Astrocyte of the spinal cord (primary cell): ENCODE results near the gene GCKR.
"Not testable (repeated sequence)": the region's sequence is repeated elsewhere in the genome, so short reads cannot be mapped to it uniquely, and the experiment has no call there.

Experiments used
- DNase-seq: peaks from one replicate; pipeline ENCODE4 v3.0.0; 2011; ENCODE audit warnings: low read depth, low spot score
- H3K4me3 ChIP-seq: 2 replicates; pipeline ENCODE4 v1.5.1; 2011; ENCODE audit warnings: low read depth, mild to moderate bottlenecking, low read length, moderate library complexity
- in situ Hi-C: cut with HindIII; loops from 2 replicates; pipeline ENCODE4 v1.10.0; 2017; ENCODE audit warnings: low sequenced_read_pairs
- TF ChIP-seq, protein P1 (sequence below): IDR thresholded peaks from 2 replicates; pipeline ENCODE4 v1.5.1; 2012; ENCODE audit warnings: low read depth, mild to moderate bottlenecking, low read length, inconsistent platforms

The GCKR gene

DNA sequence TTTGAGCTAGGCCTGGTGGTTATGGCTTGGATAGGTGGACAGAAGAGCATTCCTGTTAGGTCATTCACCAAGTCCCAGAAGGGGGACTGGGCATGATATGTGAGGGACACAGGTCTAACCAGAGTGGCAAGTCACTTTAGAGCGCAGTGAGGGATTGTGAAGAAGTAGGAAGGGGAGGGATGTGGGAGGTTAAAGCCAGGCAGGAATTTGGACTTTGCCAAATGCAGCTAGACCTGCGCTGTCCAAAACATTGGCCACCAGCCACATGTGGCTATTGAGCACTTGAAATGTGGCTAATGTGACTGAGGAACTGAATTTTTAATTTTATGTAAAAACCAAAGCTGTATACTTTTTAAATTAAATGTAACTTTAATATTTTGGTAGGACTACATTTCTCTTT is 23.7 kb downstream of the GCKR start:
- TF ChIP-seq, protein P1, sequence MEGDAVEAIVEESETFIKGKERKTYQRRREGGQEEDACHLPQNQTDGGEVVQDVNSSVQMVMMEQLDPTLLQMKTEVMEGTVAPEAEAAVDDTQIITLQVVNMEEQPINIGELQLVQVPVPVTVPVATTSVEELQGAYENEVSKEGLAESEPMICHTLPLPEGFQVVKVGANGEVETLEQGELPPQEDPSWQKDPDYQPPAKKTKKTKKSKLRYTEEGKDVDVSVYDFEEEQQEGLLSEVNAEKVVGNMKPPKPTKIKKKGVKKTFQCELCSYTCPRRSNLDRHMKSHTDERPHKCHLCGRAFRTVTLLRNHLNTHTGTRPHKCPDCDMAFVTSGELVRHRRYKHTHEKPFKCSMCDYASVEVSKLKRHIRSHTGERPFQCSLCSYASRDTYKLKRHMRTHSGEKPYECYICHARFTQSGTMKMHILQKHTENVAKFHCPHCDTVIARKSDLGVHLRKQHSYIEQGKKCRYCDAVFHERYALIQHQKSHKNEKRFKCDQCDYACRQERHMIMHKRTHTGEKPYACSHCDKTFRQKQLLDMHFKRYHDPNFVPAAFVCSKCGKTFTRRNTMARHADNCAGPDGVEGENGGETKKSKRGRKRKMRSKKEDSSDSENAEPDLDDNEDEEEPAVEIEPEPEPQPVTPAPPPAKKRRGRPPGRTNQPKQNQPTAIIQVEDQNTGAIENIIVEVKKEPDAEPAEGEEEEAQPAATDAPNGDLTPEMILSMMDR = no peak
- in situ Hi-C loops = no loop called here
- no peak for DNase-seq
- H3K4me3 ChIP-seq = no peak overlapping the region

DNA sequence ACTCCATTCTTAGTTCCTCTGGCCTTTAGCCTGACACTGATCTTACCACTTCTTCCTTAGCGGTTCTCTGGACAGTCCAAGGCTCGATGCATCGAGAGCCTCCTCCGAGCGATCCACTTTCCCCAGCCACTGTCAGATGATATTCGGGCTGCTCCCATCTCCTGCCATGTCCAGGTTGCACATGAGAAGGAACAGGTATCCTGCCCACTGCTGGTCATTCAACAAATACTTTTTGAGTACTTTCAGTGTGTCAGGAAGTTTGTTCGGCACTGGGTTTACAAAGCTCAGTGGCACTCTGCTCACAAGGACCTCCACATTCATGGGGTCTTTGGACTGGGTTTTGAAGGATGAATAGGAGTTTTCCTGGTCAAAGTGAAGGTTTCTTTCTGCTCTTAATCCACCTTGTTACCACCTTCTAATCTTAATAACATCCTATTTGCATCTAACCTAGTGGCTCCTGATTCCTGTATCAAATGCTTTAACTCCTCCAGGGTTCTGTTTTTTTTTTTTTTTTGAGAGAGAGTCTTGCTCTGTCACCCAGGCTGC is 25.8 kb downstream of the GCKR start:
- in situ Hi-C loops = no loop called here
- no peak overlapping the region for H3K4me3 ChIP-seq
- TF ChIP-seq, protein P1 = no peak
- DNase-seq = no peak

DNA sequence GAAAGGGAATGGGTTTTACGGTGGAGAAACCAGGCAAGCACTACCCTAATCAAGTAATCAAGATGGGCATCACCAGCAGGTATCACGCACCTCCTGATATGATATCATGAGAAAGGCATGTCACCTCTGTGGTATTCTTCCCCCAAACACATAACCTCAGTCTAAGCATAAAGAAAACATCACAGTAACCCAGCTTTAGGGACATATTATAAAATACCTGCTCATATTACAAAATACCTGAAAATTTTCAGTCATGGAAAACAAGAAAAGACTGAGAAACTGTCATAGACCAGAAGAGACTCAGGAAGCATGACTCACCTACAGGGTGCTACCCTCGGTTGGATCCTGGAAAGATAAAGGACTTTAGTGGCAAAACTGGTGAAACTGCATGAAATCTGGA is 30.5 kb downstream of the GCKR start:
- no peak for DNase-seq
- no peak overlapping the region for H3K4me3 ChIP-seq
- TF ChIP-seq, protein P1 = no peak
- in situ Hi-C loops = no loop called here

DNA sequence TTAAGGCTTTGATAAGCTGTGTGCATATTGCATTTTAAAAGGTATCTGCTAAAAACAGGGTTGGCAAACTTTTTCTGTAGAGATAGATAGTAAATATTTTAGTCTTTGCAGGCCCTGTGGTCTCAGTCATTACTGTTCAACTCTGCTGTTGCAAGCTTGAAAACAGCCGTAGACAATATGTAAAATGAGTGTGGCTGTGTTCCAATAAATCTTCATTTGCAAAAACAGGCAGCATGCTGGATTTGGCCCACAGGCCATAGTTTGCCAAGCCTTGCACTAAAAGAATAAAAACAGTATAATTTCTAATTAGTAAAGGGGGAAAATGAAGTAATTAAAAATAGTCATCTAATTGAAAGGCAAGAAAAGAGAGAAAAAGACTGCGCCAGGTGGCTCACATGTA is 35.3 kb downstream of the GCKR start:
- TF ChIP-seq, protein P1 = no peak
- no peak overlapping the region for H3K4me3 ChIP-seq
- no peak for DNase-seq
- in situ Hi-C loops = no loop called here

DNA sequence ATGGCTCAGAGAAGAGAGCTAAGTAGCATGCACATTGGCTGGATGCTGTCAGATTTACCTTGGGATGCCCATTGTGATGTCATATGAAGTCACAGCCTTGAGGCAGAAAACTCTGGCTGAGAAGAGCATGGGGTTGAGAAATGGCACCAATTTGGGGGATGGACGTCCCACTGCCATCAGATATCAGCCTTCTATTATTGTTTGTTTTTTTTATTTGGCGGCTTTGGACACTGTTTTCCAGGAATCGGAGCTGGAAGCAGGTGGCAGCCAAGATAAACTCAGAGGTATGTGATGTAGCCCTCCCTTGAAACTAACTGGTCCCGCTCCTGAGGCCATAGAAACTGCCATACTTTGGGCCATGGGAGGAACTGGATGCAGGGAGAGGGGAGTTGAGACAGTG is 40.6 kb downstream of the GCKR start:
- in situ Hi-C loops = no loop called here
- TF ChIP-seq, protein P1 = no peak

DNA sequence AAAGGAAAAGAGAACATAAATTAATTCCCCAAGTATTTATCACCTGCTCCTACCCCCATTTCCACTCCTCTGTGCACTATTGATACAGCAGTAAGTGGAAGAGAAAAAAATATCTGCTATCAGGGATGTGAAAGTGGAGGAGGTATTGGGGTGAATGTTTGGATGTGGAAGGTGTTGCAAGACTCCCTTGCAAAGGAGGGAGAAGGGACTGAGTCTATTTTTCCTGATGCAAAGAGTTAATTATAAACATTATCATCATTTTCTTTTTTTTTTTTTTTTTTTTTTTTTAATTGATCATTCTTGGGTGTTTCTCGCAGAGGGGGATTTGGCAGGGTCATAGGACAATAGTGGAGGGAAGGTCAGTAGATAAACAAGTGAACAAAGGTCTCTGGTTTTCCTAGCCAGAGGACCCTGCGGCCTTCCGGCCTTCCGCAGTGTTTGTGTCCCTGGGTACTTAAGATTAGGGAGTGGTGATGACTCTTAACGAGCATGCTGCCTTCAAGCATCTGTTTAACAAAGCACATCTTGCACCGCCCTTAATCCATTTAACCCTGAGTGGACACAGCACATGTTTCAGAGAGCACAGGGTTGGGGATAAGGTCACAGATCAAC is 42.3 kb downstream of the GCKR start:
- H3K4me3 ChIP-seq, DNase-seq, in situ Hi-C loops: not testable (repeated sequence)

More for the DNA sequence above, 40.6 kb downstream of the GCKR start:
- H3K4me3 ChIP-seq = no peak overlapping the region
- no peak for DNase-seq

DNA sequence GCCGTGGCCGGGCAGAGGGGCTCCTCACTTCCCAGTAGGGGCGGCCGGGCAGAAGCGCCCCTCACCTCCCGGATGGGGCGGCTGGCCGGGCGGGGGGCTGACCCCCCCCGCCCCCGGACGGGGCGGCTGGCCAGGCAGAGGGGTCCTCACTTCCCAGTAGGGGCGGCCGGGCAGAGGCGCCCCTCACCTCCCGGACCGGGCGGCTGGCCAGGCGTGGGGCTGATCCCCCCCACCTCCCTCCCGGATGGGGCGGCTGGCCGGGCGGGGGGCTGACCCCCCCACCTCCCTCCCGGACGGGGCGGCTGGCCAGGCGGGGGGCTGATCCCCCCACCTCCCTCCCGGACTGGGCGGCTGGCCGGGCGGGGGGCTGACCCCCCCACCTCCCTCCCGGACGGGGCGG is 43.0 kb downstream of the GCKR start:
- DNase-seq, H3K4me3 ChIP-seq, in situ Hi-C loops: not testable (repeated sequence)
